WI38 (cell line): ENCODE measurements around the gene NTN1.

Experiments
- H3K4me3 ChIP-seq: 2 replicates; pipeline ENCODE4 v1.5.1; 2011; ENCODE audit warnings: low read depth, mild to moderate bottlenecking, control low read depth, low read length
- TF ChIP-seq, protein P1 (sequence below): IDR thresholded peaks from 2 replicates; pipeline ENCODE4 v1.5.1; 2012; ENCODE audit warnings: low read depth, mild to moderate bottlenecking, control low read depth, low read length

NTN1 gene

DNA sequence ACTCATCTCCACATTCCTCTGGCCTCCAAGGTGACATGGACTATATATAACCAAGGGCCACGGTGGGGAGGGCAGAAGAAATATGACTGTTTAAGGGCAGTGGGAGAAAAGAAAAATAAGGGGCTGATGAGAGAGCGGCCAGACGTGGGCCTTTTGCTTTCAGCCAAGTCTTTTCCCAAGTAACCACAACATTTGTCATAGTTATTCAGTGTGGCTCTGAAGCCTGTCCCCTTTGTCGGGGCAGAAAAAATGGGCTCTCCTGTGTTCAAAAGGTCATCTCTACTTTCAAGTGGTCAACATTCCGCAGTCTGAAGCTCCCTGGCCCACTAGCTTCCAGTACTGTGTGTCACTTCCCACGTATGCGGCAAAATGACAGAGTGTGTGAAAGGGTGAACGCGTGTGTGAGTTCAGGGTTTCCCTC lies 245.4 kb downstream of the NTN1 start:
- TF ChIP-seq, protein P1, sequence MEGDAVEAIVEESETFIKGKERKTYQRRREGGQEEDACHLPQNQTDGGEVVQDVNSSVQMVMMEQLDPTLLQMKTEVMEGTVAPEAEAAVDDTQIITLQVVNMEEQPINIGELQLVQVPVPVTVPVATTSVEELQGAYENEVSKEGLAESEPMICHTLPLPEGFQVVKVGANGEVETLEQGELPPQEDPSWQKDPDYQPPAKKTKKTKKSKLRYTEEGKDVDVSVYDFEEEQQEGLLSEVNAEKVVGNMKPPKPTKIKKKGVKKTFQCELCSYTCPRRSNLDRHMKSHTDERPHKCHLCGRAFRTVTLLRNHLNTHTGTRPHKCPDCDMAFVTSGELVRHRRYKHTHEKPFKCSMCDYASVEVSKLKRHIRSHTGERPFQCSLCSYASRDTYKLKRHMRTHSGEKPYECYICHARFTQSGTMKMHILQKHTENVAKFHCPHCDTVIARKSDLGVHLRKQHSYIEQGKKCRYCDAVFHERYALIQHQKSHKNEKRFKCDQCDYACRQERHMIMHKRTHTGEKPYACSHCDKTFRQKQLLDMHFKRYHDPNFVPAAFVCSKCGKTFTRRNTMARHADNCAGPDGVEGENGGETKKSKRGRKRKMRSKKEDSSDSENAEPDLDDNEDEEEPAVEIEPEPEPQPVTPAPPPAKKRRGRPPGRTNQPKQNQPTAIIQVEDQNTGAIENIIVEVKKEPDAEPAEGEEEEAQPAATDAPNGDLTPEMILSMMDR = no peak
- no peak overlapping the region for H3K4me3 ChIP-seq

DNA sequence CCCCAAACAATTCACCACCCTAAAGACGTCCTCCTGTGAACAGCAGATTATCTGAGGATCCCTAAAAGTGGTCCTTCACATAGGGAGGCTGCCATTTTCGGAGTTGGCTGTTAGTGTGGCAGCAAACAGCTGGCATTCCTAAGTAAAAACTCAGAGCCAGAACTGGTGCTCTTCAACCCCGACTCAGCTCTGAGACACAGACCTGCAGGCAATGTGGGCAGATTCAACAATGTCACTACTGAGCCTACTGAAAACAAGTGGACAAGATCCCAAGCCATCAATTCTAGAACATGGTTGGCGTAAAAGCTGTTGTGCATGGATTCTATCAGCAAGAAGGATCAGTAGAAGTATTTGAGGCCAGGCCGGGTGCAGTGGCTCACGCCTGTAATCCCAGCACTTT lies 247.2 kb downstream of the NTN1 start:
- TF ChIP-seq, protein P1 = no peak
- no peak overlapping the region for H3K4me3 ChIP-seq

DNA sequence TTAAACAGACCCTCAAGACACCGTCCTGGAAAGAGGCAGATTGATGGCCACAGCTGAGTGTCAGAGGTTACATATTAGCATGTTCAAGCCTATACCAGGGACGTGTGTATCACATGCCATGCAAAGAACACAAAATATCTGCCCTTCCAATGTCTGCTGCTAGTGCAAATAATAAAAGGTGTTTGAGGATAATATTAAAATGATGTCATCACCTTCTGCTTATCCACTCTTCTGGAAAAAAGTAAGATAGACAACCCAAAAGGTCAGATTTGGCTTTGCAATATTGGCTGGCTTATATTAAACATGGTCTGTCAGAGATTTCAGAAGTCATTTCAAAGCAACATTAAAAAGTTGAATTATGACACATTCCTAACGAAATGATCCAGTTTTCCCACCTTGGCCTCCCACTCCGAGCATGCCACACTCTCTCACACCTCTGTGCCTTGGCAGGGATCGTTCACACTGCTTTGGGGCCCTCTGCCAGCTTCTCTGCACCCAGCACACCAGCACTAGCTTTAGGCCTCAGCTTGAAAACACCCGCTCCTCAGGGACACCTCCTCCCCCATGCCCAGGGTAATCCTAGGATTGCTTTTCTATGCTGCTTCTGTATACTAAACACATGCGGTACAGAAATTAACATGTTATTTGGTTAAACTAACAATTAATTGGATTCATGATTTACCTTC lies 248.2 kb downstream of the NTN1 start:
- TF ChIP-seq, protein P1 = no peak
- no peak overlapping the region for H3K4me3 ChIP-seq

DNA sequence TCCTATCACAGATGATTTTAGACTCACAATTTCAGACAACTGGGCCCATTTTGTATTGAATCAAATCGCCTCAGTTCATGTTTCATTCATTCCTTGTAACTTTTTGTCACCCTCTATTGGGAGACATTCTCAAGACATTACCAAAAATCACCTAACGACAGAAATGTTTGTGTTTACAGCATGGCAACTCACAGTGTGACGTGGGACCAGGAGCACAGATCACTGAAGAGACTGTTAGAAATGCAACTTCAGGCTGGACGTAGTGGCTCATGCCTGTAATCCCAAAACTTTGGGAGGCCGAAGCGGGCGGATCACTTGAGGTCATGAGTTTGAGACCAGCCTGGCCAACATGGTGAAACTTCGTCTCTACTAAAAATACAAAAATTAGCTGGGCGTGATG lies 249.6 kb downstream of the NTN1 start:
- no peak overlapping the region for H3K4me3 ChIP-seq
- TF ChIP-seq, protein P1 = no peak

DNA sequence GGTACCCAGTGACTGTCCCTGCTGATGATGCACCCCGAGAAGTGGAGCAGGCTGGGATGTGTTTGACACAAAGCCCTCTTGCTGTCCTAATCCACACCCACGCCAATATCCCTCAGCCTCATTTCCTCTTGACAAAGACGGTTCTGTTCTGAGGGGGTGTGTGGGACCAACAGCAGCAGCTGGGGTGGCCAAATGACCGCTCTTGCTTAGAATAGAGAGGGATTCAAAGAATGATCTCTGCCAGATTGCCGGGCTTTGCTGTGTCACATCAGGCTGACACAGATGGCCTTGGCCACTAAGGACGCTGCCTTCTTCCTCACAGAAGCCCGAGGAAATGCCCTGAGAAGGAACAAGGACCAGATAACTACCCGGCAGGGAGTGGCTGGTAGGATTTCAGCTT lies 250.7 kb downstream of the NTN1 start:
- TF ChIP-seq, protein P1 = no peak
- no peak overlapping the region for H3K4me3 ChIP-seq

DNA sequence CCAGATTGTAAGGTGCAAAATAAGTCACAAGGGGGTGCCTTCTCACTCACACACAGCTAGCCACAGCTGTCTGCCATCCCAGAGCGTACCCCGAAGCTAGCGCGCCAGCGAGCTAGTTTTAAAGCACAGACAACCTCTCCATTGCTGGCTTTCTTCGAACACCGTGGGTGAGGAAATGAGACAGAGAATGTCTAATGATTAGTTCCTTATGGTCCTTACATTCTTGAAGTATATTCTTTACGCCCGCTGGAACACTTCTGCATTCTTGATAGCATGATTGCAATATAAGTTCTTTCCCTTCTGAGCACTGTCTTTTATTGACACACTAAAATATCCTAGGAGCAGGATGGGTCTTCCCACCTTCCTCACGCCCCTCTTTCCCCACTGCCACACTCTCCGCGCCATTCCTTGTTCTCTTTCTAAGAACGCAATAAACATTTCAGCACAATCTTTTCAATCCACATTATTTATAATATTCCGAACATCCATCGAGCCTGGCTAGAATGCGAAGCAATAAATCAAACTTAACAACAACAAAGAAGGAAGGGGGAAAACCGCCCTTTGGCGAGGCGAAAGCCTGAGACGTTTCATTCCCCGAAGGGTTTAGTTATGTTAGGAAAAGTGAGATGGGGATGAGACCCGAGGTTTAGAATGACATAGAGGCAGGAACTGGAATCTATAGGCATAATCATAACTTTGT lies 251.3 kb downstream of the NTN1 start:
- TF ChIP-seq, protein P1 = no peak

More for the DNA sequence above, 251.3 kb downstream of the NTN1 start:
- H3K4me3 ChIP-seq = no peak overlapping the region
